ENCODE measurements around the gene UBTF. TPM values are rescaled to one million over a fixed set of nuclear protein-coding genes. Genes with fewer than 3 reads are reported as not detected.

UBTF gene
- total RNA-seq, 6 experiments from 2014 or later, result 22.3 to 35.9 (median 32.0) TPM

GRCh38 chr17:44167181-44167861 is 52.2 kb downstream of the UBTF start:
- 30% methylated on average over 5 of the region's 7 CpGs for WGBS (ENCODE audit: insufficient coverage, low coverage, low lambda C conversion rate, missing lambda C conversion rate)
- H3K4me1 ChIP-seq, result peaks cover 0 to 25% (median 2%) of the 10 kb centered on the region in 4 donors
- no peak overlapping the region for H3K4me3 ChIP-seq
- intact Hi-C loops (cut with DNase I), result loop anchor here in 1 of 2 donors (10.0 kb wide), 1 partner anchor 223 kb away; the partner anchor contains the start of gene PPY
- H3K27me3 ChIP-seq, result no peaks in the 10 kb centered on the region
- H3K27ac ChIP-seq, result no peak overlapping the region
- H3K36me3 ChIP-seq, result no peaks in the 10 kb centered on the region
- no peaks in the 10 kb centered on the region for H3K9me3 ChIP-seq
- ATAC-seq (peak; percentile 57 to 81 (median 72)), DNase-seq (peak; percentile 54 to 70 (median 66))
- TF ChIP-seq POLR2A (IDR thresholded peaks at IDR 0.05), result no peak

GRCh38 chr17:44164476-44164875 is 55.0 kb downstream of the UBTF start:
- Histone ChIP-seq H3K4me3 (no peak overlapping the region), H3K9me3 (no peaks in the 10 kb centered on the region), H3K27me3 (no peaks in the 10 kb centered on the region), H3K4me1 (peaks cover 0 to 25% (median 2%) of the 10 kb centered on the region in 4 donors), H3K36me3 (no peaks in the 10 kb centered on the region), H3K27ac (no peak overlapping the region)
- intact Hi-C loops (cut with DNase I), result loop anchor here in 1 of 2 donors (10.0 kb wide), 1 partner anchor 220 kb away; the partner anchor contains the start of gene PPY
- TF ChIP-seq CTCF (IDR thresholded peaks at IDR 0.05) (no peak), POLR2A (IDR thresholded peaks at IDR 0.05) (no peak)
- WGBS (ENCODE audit: insufficient coverage, low coverage, low lambda C conversion rate, missing lambda C conversion rate), result 86% methylated on average over 1 of the region's 1 CpG
- ATAC-seq (peak in 1 of 4 donors; percentile 17), DNase-seq (no peak)

- DNase-seq (no peak), ATAC-seq (no peak)
- TF ChIP-seq POLR2A (IDR thresholded peaks at IDR 0.05), result no peak
- no peak for TF ChIP-seq CTCF (IDR thresholded peaks at IDR 0.05)
- Histone ChIP-seq H3K4me1 (peaks cover 0 to 5% (median 0%) of the 10 kb centered on the region in 4 donors), H3K4me3 (no peak overlapping the region), H3K27ac (no peak overlapping the region), H3K36me3 (no peaks in the 10 kb centered on the region), H3K27me3 (no peaks in the 10 kb centered on the region), H3K9me3 (no peaks in the 10 kb centered on the region)
- WGBS (ENCODE audit: insufficient coverage, low coverage, low lambda C conversion rate, missing lambda C conversion rate), result 79% methylated on average over 6 of the region's 15 CpGs
- intact Hi-C loops (cut with DNase I), result loop anchor here in 1 of 2 donors (10.0 kb wide), 1 partner anchor 215 kb away; the partner anchor contains the start of gene PPY
Measured at GRCh38 chr17:44159519-44160210, 59.8 kb downstream of the UBTF start.

- 60% methylated on average over 1 of the region's 2 CpGs for WGBS (ENCODE audit: insufficient coverage, low coverage, low lambda C conversion rate, missing lambda C conversion rate)
- Histone ChIP-seq H3K9me3 (no peaks in the 10 kb centered on the region), H3K36me3 (no peaks in the 10 kb centered on the region), H3K27me3 (no peaks in the 10 kb centered on the region), H3K4me3 (no peak overlapping the region), H3K4me1 (no peaks in the 10 kb centered on the region), H3K27ac (no peak overlapping the region)
- intact Hi-C loops (cut with DNase I), result no loop called here
- ATAC-seq (no peak), DNase-seq (no peak)
- TF ChIP-seq POLR2A (IDR thresholded peaks at IDR 0.05), result no peak
- no peak for TF ChIP-seq CTCF (IDR thresholded peaks at IDR 0.05)
Measured at GRCh38 chr17:44155488-44155887, 64.0 kb downstream of the UBTF start.

Small RNAs within 50 kb of the gene (microRNA-seq; reads per million reads assigned to microRNA genes)
- 0 reads per million in 2 donors for gene MIR6782

Small RNAs within 50 kb of the gene (small RNA-seq; reads per million reads assigned to genes)
- gene MIR6782, result 0 reads per million in 2 experiments

Other genes with a start within 250 kb of the UBTF start
- gene NAGS, start 215.1 kb downstream of the UBTF start, total RNA-seq, result 10 to 100 TPM; 12.1 to 56.2 (median 45.6) TPM
- gene TMEM101, start 204.7 kb downstream of the UBTF start, total RNA-seq, result 10 to 100 TPM in 4 of 6 experiments, 1 to 10 TPM in 2; 6.7 to 23.6 (median 10.9) TPM
- gene LSM12, start 153.0 kb downstream of the UBTF start, total RNA-seq, result 10 to 100 TPM; 24.2 to 30.6 (median 29.4) TPM
- gene G6PC3, start 148.9 kb downstream of the UBTF start, total RNA-seq, result 10 to 100 TPM in 2 of 6 experiments, 1 to 10 TPM in 4; 5.9 to 24.2 (median 9.9) TPM
- 10 to 100 TPM; 12.0 to 26.4 (median 15.5) TPM for gene HDAC5, start 96.0 kb downstream of the UBTF start, total RNA-seq
- 1 to 10 TPM in 1 of 6 experiments, under 1 TPM in 5; 0.20 to 1.1 (median 0.40) TPM for gene HROB, start 77.7 kb downstream of the UBTF start, total RNA-seq
- gene ASB16, start 49.0 kb downstream of the UBTF start, total RNA-seq, result 1 to 10 TPM in 1 of 6 experiments, not detected in 5; 1.5 TPM
- 10 to 100 TPM; 13.8 to 18.0 (median 15.7) TPM for gene TMUB2, start 32.7 kb downstream of the UBTF start, total RNA-seq
- gene ATXN7L3, start 19.8 kb downstream of the UBTF start, total RNA-seq, result 10 to 100 TPM; 20.3 to 26.8 (median 22.1) TPM
- gene SLC4A1, start 48.5 kb upstream of the UBTF start, total RNA-seq, result 10 to 100 TPM in 1 of 6 experiments, 1 to 10 TPM in 2, under 1 TPM in 3; 0.06 to 31.8 (median 1.2) TPM
- under 1 TPM in 2 of 6 experiments, not detected in 4; 0.12 to 0.75 TPM for gene RUNDC3A, start 88.9 kb upstream of the UBTF start, total RNA-seq
- 100 to 1,000 TPM in 2 of 6 experiments, 10 to 100 TPM in 4; 56.3 to 111 (median 64.6) TPM for gene SLC25A39, start 105.1 kb upstream of the UBTF start, total RNA-seq
- 100 to 1,000 TPM in 5 of 6 experiments, 10 to 100 TPM in 1; 84.5 to 230 (median 150) TPM for gene GRN, start 125.6 kb upstream of the UBTF start, total RNA-seq
- under 1 TPM; 0.16 to 0.68 (median 0.39) TPM for gene FAM171A2, start 144.2 kb upstream of the UBTF start, total RNA-seq
- 1 to 10 TPM in 2 of 6 experiments, under 1 TPM in 3, not detected in 1; 0.37 to 1.5 (median 0.49) TPM for gene ITGA2B, start 170.0 kb upstream of the UBTF start, total RNA-seq